Ramos (cell line): ENCODE data around the gene MTMR6.

Experiments used
- in situ Hi-C: fragments of 300-500 bp; cut with MboI; formaldehyde crosslinking; loops from one replicate; pipeline ENCODE4 v1.14.3; 2022; ENCODE audit warnings: low sequenced_read_pairs; ENCODE audit not compliant: unreplicated experiment

MTMR6 gene

DNA sequence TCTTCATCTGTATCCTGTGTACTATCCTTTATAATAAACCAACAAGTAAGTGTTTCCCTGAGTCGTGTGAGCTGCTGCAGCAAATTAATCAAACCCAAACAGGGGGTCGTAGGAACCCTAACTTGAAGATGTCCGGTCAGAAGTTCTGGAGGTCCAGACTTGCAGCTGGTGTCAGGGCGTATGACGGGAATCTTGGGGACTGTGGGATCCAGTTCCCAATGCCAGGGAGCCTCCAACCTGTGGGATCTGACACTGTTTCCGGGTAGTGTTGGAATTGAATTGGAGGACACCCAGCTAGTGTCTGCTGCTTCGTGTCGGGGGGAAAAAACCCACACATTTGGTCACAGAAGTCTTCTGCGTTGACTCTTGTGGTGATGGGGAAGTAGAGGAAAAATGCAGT is 63.1 kb downstream of the MTMR6 start:
- in situ Hi-C loops = no loop called here

DNA sequence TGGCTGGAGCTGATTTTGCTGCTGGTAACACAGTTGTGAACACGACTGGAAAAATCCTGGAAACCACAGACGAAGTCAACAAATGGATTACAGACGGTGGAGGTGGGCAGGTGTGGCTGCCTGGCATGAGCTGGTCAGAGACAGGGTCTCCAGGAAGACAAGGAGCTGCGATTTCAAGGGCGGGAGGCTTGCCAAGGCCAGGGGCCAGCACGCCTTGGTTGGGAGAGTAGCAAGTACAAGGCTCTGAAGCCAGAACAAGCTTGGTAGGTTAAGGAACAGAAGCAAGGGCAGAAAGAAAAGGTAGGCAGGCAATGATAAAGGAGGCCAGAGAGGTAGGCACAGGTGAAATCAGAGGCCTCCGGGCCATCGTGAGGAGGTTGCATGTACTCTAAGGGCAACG is 64.5 kb downstream of the MTMR6 start:
- in situ Hi-C loops = no loop called here

DNA sequence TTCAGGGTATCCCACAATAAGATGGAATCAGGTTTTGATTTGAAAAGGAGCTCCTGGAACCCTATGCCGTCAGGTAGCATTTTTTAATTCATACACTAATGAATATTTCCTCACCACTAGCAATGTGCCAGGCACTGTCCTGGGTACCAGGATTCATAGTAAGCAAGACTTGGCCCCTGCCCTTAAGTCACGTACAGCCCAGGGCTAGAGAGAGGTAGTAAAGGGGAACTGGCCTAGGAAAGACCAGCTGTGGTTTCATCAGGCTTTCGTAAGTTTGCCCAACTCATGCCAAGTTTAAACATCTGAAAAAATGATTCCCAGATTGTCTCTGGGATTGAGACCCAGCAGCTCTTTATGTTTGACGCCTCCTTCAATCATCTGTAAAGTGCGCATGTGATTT is 69.3 kb downstream of the MTMR6 start:
- in situ Hi-C loops = no loop called here

DNA sequence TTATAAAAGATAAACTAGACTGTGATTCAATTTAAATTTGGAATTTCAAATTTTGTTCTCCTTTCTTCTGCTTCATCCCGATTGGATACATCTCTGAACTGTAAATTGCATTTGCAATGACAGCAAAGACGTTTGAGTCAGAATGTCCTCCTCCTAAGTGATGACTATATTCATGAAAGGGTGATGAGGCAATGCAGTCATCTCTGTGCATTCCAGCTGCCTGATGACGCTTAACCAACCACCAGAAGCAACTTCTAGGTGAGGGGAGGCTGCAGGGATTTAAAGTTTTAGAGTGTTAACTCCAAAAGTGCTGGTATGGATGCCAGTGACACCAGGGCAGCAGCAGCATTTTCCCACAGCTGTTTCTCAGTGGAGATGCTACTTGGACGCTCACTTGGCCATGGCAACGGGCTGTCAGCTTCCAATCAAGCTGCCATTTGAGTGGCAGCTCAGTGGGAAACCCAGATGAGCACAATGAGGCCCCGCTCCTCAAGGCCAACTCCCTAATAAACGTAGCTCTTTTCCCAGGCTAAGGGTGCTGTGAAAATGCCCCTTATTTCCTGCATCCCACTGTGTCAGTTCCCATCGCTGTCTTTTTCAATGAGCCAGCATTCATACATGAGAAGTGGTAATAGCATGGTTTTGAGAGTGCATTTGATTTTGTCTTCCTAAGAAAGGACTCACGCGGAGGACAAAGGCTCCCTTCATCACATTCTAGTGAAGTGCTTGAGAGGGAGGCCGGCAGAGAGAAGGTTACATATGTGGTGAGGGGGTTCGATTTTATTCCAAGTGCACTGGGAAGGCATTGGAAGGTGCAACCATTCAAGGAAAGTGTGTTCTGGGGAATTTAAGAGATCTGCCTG is 70.0 kb downstream of the MTMR6 start:
- in situ Hi-C loops = no loop called here

DNA sequence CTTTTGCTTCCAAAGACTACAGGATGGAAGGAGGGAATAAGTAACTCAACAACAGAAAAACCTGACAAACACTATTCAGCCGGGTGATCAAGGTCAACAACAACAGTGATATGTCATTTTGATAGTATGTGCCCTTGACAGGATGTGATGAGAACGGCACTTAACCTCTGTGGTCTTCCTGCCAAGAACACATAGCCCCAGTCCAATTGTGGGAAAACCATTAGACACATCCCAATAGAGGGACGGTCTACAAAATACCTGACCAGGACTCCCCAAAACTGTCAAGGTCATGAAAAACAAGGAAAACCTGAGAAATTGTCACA is 72.1 kb downstream of the MTMR6 start:
- in situ Hi-C loops = no loop called here

DNA sequence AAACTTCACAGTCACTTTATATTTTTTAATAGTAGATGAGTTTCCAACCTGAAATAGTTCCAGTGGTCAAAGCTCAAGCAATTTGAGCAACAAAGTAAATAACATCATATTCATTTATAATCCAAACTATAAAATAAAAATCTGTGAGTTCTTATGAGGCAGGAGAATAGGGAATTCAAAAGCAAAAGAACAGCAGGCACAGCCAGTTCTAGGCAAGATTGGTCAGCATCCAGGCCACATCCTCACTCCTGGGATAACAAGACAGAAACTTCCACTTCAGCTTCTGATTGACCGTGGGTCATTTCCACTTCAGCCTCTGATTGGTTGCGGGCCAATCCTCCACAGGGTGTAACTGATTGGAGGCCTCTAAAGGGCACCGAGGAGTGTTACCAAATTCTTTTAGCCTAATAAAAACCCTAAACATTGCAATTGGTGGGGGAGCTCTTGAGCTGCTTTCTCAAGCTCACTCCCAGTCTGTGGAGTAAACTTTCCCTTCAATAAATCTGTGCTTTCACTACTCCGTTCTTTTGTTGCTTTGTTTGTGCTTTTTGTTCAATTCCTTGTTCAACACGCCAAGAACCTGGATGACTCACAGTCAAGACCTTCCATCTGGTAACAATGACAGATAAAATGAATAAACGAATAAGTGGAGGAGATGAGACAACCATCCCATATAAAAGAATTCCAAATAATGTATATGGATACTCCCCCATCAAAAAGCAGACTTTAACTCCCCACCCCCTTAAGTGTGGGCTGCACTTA is 72.6 kb downstream of the MTMR6 start:
- in situ Hi-C loops = no loop called here

DNA sequence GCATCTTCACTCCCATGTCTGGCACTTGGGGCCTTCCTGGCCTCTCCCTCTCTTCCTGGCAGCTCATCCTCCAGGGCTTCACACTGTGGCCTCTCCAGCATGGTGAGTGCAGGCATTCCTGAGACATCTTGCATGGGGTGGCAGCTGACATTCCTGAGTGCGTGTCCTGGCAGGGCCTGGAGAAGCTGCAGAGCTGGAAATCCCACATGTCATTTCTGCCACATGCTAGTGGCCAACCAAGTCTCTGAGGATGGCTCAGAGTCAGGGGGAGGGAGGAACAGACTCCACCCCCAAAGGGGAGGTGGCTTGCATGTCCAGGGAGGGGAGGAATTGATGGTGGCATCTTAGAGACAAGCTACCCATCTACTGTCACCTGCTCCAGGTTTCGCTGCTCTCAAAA is 73.6 kb downstream of the MTMR6 start:
- in situ Hi-C loops = no loop called here

DNA sequence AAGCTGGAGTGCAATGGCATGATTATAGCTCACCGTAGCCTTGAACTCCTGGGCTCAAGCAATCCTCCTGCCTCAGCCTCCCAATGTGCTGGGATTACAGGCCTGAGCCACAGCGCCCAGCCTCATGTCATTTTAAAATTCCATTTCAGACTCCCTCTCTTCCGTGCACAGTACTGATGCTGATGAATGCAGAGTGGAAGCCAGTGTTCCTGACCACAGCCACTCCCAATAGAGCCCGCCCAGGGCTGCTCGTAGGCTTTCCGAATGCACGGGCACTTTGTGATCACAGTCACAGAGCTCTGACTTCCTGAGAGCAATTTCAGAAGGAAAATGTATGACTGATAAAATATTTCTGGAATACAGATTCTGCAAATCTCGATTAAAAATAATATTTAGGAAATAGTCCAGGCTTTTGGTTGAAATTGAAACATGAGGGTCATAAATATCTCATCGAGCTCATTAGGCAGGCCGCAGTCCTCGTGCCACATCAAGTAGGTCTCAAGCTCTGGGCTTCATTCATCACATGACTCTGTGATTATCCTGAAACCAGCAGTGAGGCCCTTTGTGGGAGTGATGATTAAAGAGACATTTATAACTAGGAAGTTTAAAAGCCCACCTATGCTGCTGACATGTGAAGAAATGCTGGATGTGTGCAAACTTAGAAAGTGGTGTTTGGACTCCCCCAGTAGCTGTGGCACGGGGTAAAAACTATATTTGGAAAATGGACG is 76.3 kb downstream of the MTMR6 start:
- in situ Hi-C loops = no loop called here

DNA sequence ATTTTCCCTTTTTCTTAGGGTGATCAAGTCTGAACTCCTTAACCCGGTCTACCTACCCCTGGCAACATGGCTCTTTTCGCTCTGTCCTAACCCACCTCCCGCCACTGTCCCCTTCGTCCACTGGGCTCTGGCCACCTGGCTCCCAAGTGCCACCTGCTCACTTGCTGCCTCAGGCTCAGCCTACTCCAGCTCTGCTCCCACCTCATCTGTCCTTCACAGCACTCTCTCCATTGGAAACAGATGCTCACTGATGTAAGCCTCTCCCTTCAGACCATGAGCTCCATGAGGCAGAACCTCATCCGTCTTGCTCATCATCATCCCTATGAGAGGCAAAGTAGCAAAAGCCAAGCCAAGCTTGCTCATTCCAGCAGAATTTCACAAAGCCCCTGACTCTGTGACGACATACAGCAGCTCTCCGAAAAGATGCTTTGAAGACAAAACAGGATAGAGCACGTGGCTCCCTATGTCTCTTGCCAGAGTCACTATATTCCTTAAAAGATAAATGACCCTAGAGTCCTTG is 79.9 kb downstream of the MTMR6 start:
- in situ Hi-C loops = no loop called here

DNA sequence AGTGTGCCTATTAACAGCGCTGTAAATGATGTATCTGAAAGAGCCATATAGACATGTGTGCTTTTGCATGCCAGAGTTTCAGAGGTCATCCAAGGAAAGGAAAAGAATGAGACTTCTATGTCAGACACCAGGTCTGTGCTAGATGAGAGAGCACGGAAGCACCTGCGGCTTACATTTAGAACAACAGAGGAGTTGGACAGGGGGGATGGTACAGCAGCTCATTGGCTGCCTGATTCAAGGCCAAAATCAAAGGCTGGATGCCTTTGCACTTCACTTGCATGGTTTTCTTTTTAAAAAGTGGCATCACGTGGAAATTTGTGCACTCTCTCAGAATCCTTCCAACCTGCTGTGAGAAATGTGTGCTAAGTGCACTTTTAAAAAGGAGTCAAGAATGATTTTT is 82.4 kb downstream of the MTMR6 start:
- in situ Hi-C loops = no loop called here

DNA sequence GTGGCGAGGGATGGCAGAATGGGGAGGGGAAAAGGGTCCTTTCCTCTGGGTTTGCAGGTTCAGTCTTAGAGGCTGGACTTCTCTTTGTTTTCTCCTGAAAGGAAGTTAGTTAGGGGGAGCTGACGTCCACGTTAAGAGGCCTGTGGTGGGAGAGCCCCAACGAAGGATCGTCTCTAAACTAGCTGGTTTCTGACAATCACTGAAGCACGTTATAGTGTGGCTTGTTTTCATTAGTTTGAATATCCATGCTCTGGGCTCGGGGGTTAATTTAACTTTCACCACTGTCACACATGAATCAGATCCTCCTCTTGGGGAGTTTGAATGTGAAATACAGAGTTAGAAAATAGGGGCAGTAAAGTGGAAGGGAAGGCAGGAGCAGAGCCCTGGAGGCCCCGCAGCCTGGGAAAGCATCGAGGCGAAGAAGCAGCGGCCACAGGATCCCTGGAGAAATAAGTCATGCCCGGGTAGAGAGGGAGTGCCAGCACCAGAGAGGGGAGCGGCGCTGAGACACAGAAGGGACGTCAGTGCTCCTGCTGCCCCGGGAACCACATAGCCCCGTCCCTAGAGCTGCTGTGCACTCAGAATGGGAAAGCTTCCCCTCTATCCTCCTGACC is 84.1 kb downstream of the MTMR6 start:
- in situ Hi-C loops = no loop called here

DNA sequence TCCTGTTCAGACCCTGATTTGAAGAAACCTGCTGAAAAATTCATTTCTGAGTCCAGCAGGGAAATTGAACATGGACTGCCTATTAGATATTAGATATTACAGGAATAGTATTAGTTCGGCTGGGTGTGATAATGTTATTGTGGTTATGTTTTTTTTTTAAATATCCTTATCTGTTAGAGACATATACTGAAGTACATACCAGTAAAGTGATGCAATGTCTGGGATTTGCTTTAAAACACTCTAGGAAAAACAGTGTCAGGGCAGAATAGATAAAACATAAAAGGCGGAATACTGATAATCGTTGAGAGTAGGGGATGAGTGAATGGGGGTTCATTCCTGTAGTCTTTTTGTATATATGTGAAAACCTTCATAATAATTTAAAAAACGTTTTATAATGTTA is 86.5 kb downstream of the MTMR6 start:
- in situ Hi-C loops = no loop called here

DNA sequence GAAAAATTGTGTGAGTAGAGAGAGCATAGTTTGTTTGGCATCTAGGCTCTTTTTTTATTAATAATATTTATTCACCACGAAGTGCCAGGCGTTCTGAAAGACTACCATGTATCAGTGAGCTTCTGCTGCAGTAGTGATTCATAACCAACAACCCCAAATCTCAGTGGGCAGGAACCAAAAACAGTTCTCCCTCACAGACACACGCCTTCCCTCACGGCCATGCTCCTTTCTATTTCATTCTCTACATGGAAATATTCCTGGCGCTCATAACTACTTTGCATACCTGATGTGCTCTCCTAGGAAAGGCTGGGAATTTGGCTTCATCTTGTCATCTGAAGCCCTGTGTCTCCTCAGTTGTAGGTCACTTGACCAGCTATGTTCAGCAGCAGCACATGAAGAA is 88.6 kb downstream of the MTMR6 start:
- in situ Hi-C loops = no loop called here

DNA sequence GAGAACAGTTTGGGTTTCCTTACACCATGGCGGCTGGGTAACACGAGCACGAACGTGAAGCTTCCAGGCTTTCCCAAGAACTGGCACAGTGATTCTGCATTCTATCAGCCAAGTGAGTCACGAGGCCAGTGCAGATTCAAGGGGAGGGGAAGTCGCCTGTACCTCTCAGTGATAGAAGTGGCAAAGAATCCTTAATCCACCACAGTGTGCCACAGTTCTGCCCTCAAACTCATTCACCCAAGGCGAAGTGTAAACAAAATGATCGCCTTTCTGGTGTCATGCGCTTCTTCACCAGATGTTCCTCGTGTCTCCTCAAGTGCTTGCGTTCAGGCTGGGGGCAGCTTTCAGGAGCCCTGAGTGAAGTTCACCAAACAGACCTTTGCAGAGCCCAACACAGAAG is 90.3 kb downstream of the MTMR6 start:
- in situ Hi-C loops = no loop called here
